HCT116 (cell line): Measurements from ENCODE around the gene IL2RG. TPM values are rescaled to one million over a fixed set of nuclear protein-coding genes. Genes with fewer than 3 reads are reported as not detected.

Experiments used
- total RNA-seq: library from RNA; stranded (reverse); gene quantifications from one replicate; pipeline ENCODE4 v1.2.1, GENCODE V29; 2021; ENCODE audit not compliant: unreplicated experiment
- TF ChIP-seq, protein P1 (sequence below), 3 experiments: fragments of 200-600 bp in 1 of 3; sonication (generic) in 1 of 3; IDR thresholded peaks in 2 of 3; conservative IDR thresholded peaks in 1 of 3; 2 replicates each; pipeline ENCODE4 v1.5.1; 2012 to 2017; ENCODE audit warnings: low read depth in 2 of 3, low read length in 2 of 3, antibody characterized with exemption in 1 of 3, borderline replicate concordance in 1 of 3, control low read depth in 1 of 3, mild to moderate bottlenecking in 1 of 3, mixed read lengths in 1 of 3, mixed run types in 1 of 3, moderate library complexity in 1 of 3; ENCODE audit not compliant: insufficient read depth in 1 of 3

IL2RG gene
- total RNA-seq, 1 experiment from 2014 or later, result 0.64 TPM

DNA sequence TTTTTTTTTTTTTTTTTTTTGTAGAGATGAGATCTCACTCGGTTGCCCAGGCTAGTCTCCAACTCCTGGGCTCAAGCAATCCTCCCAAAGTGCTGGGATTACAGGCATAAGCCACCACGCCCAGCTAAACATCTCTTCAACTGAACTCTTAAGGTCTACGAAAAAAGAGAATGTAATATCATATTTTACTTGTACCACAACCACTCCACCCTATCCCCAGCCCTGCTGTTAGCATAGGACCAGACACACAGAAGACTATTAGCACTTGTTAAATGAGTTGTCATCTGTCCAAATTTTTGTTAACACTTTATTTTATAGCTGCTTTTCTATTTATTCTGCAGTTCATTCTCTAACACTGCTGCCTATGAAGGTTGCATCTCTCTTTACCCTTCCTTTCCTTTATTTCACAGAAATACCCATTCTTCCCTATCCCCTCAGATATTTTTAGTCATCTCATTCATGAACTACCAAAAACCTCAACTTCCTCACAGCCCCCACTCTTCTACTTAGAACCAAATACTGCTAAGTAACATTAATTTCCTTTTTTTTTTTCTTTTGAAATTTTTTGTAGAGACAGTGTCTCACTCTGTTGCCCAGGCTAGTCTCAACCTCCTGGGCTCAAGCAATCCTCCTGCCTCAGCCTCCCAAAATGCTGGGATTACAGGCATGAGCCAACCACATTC lies 53.4 kb downstream of the IL2RG start (continued):
- TF ChIP-seq, protein P1, sequence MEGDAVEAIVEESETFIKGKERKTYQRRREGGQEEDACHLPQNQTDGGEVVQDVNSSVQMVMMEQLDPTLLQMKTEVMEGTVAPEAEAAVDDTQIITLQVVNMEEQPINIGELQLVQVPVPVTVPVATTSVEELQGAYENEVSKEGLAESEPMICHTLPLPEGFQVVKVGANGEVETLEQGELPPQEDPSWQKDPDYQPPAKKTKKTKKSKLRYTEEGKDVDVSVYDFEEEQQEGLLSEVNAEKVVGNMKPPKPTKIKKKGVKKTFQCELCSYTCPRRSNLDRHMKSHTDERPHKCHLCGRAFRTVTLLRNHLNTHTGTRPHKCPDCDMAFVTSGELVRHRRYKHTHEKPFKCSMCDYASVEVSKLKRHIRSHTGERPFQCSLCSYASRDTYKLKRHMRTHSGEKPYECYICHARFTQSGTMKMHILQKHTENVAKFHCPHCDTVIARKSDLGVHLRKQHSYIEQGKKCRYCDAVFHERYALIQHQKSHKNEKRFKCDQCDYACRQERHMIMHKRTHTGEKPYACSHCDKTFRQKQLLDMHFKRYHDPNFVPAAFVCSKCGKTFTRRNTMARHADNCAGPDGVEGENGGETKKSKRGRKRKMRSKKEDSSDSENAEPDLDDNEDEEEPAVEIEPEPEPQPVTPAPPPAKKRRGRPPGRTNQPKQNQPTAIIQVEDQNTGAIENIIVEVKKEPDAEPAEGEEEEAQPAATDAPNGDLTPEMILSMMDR (IDR thresholded peaks at IDR 0.05 in 2 of 3, conservative IDR thresholded peaks at IDR 0.05 in 1 of 3; ENCODE audit: borderline replicate concordance in 1 of 3, insufficient read depth in 1 of 3, low read depth in 2 of 3, low read length in 2 of 3), result no peak

Other genes with a start within 250 kb of the IL2RG start
- 0.10 TPM for gene TEX11, start 202.9 kb downstream of the IL2RG start, total RNA-seq
- gene SLC7A3, start 180.5 kb downstream of the IL2RG start, total RNA-seq, result not detected
- gene SNX12, start 43.2 kb downstream of the IL2RG start, total RNA-seq, result 43.7 TPM
- 14.7 TPM for gene FOXO4, start 15.7 kb downstream of the IL2RG start, total RNA-seq
- not detected for gene CXorf65, start 4.8 kb downstream of the IL2RG start, total RNA-seq
- 32.8 TPM for gene MED12, start 7.0 kb upstream of the IL2RG start, total RNA-seq
- gene NLGN3, start 33.3 kb upstream of the IL2RG start, total RNA-seq, result 1.4 TPM
- gene GJB1, start 111.6 kb upstream of the IL2RG start, total RNA-seq, result not detected
- 32.9 TPM for gene ZMYM3, start 142.6 kb upstream of the IL2RG start, total RNA-seq
- 523 TPM for gene NONO, start 172.1 kb upstream of the IL2RG start, total RNA-seq
- 3.5 TPM for gene ITGB1BP2, start 190.2 kb upstream of the IL2RG start, total RNA-seq